Stimulated activated memory B cell treated with anti-CD40 and anti-IgM and Interleukin-4, amounts not matched to agents 10 μg/mL and 1 μg/mL and 100 μg/mL, for 72 hours (primary cell): ENCODE results near the gene ANKDD1A.

Experiments
- ATAC-seq: fragments of 150-1000 bp; cut with Tn5 transposase; 2 replicates; pipeline ENCODE4 v1.10.0; 2021
- H3K27ac Mint-ChIP-seq: one replicate; pipeline ENCODE4 v1.8.0; 2022; ENCODE audit warnings: mild to moderate bottlenecking, mixed read lengths
- H3K27me3 Mint-ChIP-seq: one replicate; pipeline ENCODE4 v1.8.0; 2022; ENCODE audit warnings: mixed read lengths
- H3K36me3 Mint-ChIP-seq: one replicate; pipeline ENCODE4 v1.8.0; 2022; ENCODE audit warnings: mixed read lengths
- H3K4me1 Mint-ChIP-seq: one replicate; pipeline ENCODE4 v1.8.0; 2022; ENCODE audit warnings: mixed read lengths
- H3K4me3 Mint-ChIP-seq: one replicate; pipeline ENCODE4 v1.8.0; 2022; ENCODE audit warnings: mild to moderate bottlenecking, moderate library complexity, mixed read lengths
- H3K9me3 Mint-ChIP-seq: one replicate; pipeline ENCODE4 v1.8.0; 2022; ENCODE audit warnings: mixed read lengths

The ANKDD1A gene

DNA sequence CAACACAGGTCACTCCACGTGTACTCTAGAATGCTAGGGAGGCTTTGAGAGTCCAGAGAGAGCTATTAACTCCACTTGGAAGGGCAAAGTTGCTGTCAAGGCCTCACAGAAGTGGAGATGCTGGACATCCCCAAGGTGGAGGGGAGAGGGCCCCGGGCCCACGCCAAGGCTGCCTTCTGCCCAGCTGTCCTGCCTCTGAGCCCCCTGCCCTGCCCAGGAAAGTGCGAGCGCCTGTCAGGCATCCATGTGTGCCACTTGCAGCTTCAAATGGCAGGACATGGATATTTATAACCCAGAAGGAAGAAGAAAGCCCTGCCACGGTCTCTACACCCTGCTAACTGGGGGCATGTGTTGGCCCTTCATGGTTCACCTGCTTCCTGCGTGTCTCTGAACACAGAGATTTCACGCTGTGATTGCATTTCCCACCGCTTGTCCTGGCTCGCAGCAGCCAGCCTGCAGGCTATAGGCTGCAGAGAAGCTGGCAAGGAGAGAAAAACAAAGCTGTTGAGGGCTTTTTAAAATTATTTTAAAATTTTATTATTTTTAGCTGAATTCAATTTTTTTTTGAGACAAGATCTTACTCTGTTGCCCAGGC lies 17.0 kb downstream of the ANKDD1A start:
- no peak for ATAC-seq
- Mint-ChIP-seq H3K4me1 (no peaks in the 10 kb centered on the region), H3K4me3 (no peak overlapping the region), H3K27me3 (no peaks in the 10 kb centered on the region), H3K9me3 (no peaks in the 10 kb centered on the region), H3K36me3 (peaks cover under 1% of the 10 kb centered on the region), H3K27ac (no peak overlapping the region)

DNA sequence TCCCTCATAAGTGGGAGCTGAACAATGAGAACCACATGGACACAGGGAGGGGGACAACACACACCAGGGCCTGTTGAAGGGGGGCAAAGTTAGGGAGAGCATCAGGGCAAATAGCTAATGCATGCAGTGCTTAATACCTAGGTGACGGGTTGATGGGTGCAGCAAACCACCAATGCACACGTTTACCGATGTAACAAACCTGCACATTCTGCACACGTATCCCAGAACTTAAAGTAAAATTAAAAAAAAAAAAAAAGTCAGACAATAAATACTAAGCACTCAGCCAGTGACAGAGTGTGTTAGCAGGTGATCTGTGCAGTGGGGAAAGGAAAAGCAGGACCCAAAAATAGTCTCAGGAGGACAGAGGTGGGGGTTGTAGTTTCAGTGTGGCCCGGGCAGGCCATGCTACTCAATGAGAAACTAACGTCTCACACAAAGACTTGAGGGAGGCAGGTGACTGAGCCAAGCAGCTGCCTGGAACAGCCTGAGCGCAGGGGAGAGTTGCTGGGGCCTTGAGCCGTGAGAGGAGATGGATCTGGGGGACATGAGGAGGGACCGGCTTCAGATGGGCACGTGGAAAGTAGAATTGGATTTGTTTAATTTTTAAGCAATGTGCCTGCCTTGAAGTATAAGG lies 18.4 kb downstream of the ANKDD1A start:
- no peak for ATAC-seq
- Mint-ChIP-seq H3K36me3 (peaks cover 6% of the 10 kb centered on the region), H3K9me3 (no peaks in the 10 kb centered on the region), H3K27me3 (no peaks in the 10 kb centered on the region), H3K4me1 (no peaks in the 10 kb centered on the region), H3K4me3 (no peak overlapping the region), H3K27ac (no peak overlapping the region)

DNA sequence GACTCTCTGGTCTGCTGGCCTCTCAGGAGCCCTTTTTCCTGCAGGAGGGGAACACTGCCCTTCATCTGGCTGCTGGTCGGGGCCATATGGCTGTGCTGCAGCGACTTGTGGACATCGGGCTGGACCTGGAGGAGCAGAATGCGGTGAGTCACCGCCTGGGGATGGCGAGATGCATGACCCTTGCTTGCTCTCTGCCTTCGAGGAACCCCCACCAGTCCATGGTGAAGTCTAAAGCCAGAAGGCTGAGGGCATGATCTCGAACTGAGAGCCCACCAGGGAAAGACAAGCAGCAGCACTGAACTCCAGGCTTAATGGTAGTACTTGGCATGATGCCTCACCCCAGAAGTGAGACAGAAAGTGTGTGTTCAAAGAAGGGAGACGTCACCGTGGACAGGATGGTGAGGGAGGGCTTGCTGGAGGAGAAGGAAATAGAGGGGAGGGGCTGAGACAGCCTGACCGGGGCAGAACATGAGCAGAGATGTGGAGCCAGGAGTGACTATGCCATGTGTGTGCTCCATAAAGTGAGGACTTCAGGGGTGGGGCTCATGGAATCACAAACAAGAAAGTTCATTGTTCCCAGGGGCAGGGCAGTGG lies 19.2 kb downstream of the ANKDD1A start:
- Mint-ChIP-seq H3K4me3 (no peak overlapping the region), H3K27me3 (no peaks in the 10 kb centered on the region), H3K9me3 (no peaks in the 10 kb centered on the region), H3K36me3 (peaks cover 6% of the 10 kb centered on the region), H3K4me1 (no peaks in the 10 kb centered on the region), H3K27ac (no peak overlapping the region)
- no peak for ATAC-seq

DNA sequence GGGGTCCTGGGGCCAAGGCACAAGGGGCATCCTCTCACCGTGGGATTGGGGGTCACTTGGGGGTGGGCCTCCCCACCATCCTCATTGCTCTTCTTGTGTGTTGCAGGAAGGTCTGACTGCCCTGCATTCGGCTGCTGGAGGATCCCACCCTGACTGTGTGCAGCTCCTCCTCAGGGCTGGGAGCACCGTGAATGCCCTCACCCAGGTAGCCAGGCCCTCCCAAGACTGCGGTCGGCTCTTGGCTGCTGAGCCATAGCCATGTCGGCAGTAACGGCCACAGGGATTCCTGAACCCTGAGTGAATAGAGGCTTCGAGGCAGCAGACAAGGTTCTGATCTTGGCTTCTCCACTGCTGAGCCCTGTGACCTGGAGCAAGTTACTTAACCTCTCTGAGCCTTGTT lies 19.7 kb downstream of the ANKDD1A start:
- H3K4me1 Mint-ChIP-seq = no peaks in the 10 kb centered on the region
- H3K27ac Mint-ChIP-seq = no peak overlapping the region
- H3K4me3 Mint-ChIP-seq = no peak overlapping the region
- no peaks in the 10 kb centered on the region for H3K27me3 Mint-ChIP-seq
- no peaks in the 10 kb centered on the region for H3K9me3 Mint-ChIP-seq
- ATAC-seq = no peak
- H3K36me3 Mint-ChIP-seq = peaks cover 6% of the 10 kb centered on the region

DNA sequence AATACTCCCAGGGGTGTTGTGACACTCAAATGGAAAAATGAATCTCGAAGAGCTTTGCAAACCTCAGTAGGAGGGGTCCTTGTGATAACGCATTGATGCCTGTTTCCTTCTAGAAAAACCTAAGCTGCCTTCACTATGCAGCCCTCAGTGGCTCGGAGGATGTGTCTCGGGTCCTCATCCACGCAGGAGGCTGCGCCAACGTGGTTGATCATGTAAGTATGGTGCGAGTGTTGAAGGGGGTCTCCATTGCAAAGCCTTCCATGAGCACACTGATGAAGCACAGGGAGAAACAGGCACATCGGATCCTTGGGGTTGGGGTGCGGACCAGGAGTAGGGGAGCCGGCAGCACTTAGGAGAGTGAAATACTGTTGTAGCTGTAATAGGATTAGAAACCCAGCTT lies 22.3 kb downstream of the ANKDD1A start:
- Mint-ChIP-seq H3K9me3 (no peaks in the 10 kb centered on the region), H3K36me3 (peaks cover 6% of the 10 kb centered on the region), H3K4me3 (no peak overlapping the region), H3K27me3 (no peaks in the 10 kb centered on the region), H3K27ac (no peak overlapping the region), H3K4me1 (no peaks in the 10 kb centered on the region)
- no peak for ATAC-seq

DNA sequence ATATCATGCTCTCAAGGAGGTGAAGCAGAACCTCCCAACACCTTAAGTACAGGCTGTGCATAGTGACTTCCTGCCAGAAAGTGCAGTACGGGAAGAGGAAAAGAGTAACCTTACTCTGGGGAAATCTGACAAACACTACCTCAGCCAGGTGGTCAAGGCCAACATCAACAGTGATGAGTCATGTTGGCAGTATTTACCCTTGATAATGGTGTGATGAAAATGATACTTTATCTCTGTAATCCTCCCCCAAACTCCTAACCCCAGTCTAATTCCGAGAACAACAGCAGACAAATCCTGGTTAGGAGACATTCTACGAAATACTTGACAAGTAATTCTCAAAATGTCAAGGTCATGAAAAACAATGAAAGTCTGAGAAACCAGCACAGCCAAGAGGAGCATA lies 26.5 kb downstream of the ANKDD1A start:
- no peak overlapping the region for H3K4me3 Mint-ChIP-seq
- no peaks in the 10 kb centered on the region for H3K9me3 Mint-ChIP-seq
- no peaks in the 10 kb centered on the region for H3K4me1 Mint-ChIP-seq
- H3K27ac Mint-ChIP-seq = no peak overlapping the region
- no peaks in the 10 kb centered on the region for H3K27me3 Mint-ChIP-seq
- ATAC-seq = no peak
- H3K36me3 Mint-ChIP-seq = peaks cover 6% of the 10 kb centered on the region

DNA sequence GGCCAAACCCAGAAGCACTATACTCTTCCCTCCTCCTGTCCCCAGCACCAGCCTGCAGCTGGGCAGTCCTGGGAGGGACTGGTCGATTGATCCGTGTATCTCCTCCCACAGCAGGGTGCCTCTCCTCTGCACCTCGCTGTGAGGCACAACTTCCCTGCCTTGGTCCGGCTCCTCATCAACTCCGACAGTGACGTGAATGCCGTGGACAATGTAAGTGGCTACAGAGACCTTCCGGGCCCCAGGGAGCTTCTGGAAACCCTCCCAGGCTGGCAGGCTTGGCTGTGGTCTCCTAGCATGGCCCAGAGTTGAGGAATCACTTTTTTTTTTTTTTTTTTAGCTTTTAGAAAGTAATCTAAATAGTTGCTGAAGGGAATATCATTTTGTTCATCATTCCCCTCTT lies 30.7 kb downstream of the ANKDD1A start:
- H3K27ac Mint-ChIP-seq = no peak overlapping the region
- ATAC-seq = no peak

DNA sequence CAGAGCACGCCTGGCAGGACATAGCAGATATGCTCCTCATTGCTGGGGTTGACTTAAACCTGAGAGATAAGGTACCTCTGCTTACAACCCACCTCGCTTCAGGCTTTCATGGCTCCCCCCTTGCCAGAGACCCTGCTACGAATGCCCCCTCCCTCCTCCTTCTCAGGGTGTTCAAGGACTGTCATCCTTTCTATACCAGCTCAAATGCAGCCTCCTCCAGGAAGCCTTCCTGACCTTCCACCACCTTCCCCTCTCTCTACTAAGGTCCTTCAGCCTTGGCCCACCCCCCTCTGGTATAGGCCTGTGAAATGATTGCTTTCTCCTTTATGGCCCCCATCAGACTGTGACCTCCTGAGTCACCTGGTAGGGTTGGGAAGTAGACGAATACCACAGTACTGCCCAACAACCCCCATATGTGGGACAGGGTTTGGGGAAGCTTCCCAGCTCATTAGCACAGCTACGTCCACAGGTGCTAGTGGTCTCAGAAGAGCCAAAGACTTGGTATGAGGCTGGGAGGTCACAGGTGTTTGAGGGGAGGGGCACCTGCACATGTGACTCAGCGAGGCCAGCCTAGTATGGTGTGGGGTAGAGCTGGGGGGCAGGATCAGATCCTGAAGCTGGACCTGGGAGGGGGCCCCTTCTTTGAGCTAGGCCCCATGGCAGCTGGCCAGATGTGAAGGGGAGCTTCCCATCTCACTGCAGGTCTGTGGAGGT lies 32.0 kb downstream of the ANKDD1A start:
- no peaks in the 10 kb centered on the region for H3K27me3 Mint-ChIP-seq
- H3K36me3 Mint-ChIP-seq = no peaks in the 10 kb centered on the region
- H3K27ac Mint-ChIP-seq = no peak overlapping the region
- H3K4me3 Mint-ChIP-seq = no peak overlapping the region
- no peaks in the 10 kb centered on the region for H3K4me1 Mint-ChIP-seq
- no peak for ATAC-seq
- no peaks in the 10 kb centered on the region for H3K9me3 Mint-ChIP-seq

More for the DNA sequence above, 30.7 kb downstream of the ANKDD1A start:
- no peak overlapping the region for H3K4me3 Mint-ChIP-seq
- H3K27me3 Mint-ChIP-seq = no peaks in the 10 kb centered on the region
- H3K4me1 Mint-ChIP-seq = no peaks in the 10 kb centered on the region
- H3K36me3 Mint-ChIP-seq = no peaks in the 10 kb centered on the region
- no peaks in the 10 kb centered on the region for H3K9me3 Mint-ChIP-seq

DNA sequence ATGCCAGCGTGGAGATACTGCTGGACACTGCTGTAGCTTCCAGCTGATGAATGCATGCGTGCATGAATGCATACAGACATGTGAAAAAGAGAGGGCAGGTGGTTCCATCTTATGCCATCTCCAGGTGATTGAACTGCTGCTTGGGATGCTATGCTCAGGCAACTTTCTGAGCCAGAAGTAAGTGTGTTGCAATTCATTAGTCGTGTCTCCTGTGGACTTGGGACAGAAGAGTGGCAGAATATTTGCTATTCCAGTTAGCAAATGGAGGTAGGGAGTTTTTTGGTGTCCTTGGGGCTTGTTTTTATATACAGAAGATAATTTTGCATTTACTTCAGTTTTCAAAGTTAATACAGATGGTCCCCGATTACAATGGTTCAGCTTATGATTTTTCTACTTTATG lies 33.3 kb downstream of the ANKDD1A start:
- Mint-ChIP-seq H3K4me1 (no peaks in the 10 kb centered on the region), H3K27me3 (no peaks in the 10 kb centered on the region), H3K27ac (no peak overlapping the region), H3K4me3 (no peak overlapping the region), H3K9me3 (no peaks in the 10 kb centered on the region), H3K36me3 (no peaks in the 10 kb centered on the region)
- ATAC-seq = no peak

DNA sequence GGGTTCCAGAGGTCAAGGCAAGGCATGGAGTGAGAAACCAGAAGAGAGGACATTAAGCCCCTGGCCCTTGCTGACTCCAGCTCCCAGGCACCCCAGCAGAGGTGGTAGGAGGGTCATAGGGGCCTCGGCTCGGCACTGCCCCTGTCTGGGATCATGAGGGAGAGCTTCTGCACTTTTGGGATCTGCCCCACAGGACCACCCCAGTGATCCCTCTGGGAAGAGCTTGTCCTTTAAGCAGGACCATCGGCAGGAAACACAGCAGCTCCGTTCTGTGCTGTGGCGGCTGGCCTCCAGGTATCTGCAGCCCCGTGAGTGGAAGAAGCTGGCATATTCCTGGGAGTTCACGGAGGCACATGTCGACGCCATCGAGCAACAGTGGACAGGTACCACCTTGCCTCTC lies 35.5 kb downstream of the ANKDD1A start:
- Mint-ChIP-seq H3K4me3 (no peak overlapping the region), H3K27ac (no peak overlapping the region), H3K36me3 (peaks cover 10% of the 10 kb centered on the region), H3K27me3 (no peaks in the 10 kb centered on the region), H3K4me1 (peaks cover 15% of the 10 kb centered on the region), H3K9me3 (peaks cover 8% of the 10 kb centered on the region)
- peak; percentile 6 for ATAC-seq

DNA sequence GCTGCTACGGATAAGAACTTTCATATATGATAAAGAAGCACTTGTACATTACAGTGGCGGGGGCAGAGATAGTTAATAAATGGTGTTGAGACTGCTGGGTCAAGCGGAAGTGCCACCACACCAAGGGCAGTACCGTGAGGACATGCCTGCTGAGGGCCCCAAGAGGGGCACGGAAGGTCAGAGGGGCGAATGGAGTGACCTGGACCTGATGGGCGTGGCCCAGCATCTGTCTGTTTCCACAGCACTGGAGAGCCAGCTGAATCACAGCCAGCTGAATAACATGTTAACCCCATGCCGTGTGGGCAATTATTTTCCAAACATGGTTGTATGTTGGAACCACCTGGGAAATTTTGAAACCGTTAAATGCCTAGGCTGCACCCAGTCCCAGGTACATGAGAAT lies 37.2 kb downstream of the ANKDD1A start:
- Mint-ChIP-seq H3K4me1 (peaks cover 32% of the 10 kb centered on the region), H3K36me3 (peaks cover 22% of the 10 kb centered on the region), H3K9me3 (peaks cover 25% of the 10 kb centered on the region), H3K27me3 (no peaks in the 10 kb centered on the region), H3K27ac (no peak overlapping the region), H3K4me3 (no peak overlapping the region)
- ATAC-seq = peak; percentile 41

DNA sequence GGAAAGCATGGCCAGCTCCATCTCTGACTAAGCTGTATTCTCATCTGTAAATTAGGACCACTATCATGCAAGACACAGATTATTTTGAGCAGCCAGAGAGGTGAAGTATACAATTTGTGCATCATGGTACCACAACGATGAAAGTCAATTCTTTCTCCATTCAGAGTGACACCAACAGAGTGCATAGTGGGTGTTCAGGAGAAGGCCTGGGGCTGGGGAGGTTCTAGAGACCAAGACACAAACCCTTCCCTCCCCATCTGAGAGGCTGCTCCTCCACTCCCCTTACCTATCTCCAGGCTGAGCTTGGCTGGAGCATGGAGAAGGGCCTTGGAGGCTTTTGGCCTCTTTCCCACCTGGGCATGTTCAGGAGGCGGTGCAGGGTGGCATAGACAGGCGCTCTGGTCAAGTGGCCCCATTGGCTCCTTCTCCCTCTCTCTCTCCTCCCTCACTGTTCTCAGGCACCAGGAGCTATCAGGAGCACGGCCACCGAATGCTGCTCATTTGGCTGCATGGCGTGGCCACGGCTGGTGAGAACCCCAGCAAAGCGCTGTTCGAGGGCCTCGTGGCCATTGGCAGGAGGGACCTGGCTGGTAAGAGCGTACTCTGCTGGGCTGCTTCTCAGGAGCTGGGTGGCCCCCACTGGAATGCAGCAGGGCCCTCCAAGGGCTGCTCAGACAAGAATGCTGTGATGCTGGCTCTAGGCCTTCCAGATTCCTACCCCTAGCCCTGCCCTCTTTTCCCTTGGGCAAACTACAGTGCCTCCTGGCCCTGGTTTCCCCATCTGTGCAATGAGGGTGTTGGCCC lies 37.9 kb downstream of the ANKDD1A start:
- H3K27me3 Mint-ChIP-seq = no peaks in the 10 kb centered on the region
- peaks cover 32% of the 10 kb centered on the region for H3K9me3 Mint-ChIP-seq

DNA sequence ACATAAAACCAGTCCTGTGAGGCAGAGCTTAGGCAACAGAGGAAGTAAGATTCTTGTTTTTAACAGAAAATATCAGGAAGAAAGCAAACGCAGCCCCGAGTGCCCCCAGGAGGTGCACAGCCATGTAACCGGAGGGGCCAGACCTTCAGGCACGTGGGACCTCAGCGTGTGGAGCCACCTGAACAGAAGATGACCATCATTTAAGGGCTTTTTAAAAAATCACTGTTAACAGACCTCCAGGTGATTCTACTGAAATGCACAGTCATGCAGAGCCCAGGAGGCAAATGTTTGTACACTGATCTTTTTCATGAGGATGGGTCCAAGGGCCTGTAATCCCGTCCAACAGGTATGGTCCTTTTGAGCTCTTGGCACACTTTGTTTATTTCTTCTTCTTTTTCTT lies 39.2 kb downstream of the ANKDD1A start:
- H3K36me3 Mint-ChIP-seq = peaks cover 38% of the 10 kb centered on the region
- H3K4me3 Mint-ChIP-seq = no peak overlapping the region
- peak overlapping the region; percentile 87 for H3K27ac Mint-ChIP-seq
- H3K4me1 Mint-ChIP-seq = peaks cover 46% of the 10 kb centered on the region
- H3K9me3 Mint-ChIP-seq = peaks cover 36% of the 10 kb centered on the region
- no peaks in the 10 kb centered on the region for H3K27me3 Mint-ChIP-seq
- ATAC-seq = peak; percentile 64

More for the DNA sequence above, 37.9 kb downstream of the ANKDD1A start:
- ATAC-seq = peak; percentile 41
- Mint-ChIP-seq H3K4me1 (peaks cover 39% of the 10 kb centered on the region), H3K27ac (peak overlapping the region; percentile 36), H3K4me3 (no peak overlapping the region), H3K36me3 (peaks cover 29% of the 10 kb centered on the region)

DNA sequence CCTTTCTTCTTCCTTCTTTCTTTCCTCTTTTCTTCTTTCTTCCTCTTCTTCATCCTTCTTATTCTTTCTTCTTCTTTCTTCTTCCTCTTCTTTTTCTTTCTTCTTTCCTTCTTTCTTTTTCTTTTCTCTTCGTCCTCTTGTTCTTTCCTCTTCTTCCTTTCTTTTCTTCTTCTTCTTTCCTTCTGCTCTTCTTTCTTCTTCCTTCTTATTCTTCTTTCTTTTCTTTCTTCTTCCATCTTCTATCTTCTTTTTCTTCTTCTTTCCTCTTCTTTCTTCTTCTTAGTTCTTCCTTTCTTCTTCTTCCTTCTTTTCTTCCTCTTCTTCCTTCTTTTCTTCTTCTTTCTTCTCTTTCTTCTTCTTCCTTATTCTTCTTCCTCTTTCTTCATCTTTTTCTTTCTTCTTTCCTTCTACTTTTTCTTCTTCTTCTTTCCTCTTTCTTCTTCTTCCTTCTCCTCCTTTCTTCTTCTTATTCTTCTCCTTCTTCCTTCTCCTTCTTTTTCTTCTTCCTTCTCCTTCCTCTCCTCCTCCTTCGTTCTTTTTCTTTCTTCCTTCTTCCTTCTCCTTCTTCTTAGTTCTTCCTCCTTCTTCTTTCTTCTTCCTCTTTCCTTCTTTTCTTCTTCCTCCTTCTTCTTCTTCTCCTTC lies 40.2 kb downstream of the ANKDD1A start:
- ATAC-seq = no peak
- Mint-ChIP-seq H3K4me3 (no peak overlapping the region), H3K27me3 (no peaks in the 10 kb centered on the region), H3K27ac (peak overlapping the region; percentile 87), H3K36me3 (peaks cover 38% of the 10 kb centered on the region), H3K4me1 (peaks cover 46% of the 10 kb centered on the region), H3K9me3 (peaks cover 36% of the 10 kb centered on the region)

DNA sequence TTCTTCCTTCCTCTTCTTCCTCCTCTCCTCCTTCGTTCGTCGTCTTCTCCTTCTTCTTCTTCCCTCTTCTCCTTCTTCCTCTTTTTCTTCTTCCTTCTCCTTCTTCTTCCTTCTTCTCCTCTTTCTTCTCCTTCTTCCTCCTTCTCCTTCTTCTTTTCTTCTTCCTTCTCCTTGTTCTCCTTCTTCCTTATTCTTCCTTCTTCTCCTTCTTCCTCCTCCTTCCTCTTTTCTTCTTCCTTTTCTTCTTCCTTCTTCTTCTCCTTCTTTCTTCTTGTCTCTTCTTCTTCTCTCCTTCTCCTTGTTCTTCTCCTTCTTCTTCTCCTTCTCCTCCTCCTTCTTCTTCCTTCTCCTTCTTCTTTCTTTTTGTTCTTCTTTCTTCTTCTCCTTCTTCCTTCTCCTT lies 42.7 kb downstream of the ANKDD1A start:
- peaks cover 46% of the 10 kb centered on the region for H3K4me1 Mint-ChIP-seq

More for the DNA sequence above, 42.7 kb downstream of the ANKDD1A start:
- H3K9me3 Mint-ChIP-seq = peaks cover 36% of the 10 kb centered on the region
- no peak for ATAC-seq
- peaks cover 56% of the 10 kb centered on the region for H3K36me3 Mint-ChIP-seq
- H3K27me3 Mint-ChIP-seq = no peaks in the 10 kb centered on the region
- H3K27ac Mint-ChIP-seq = peak overlapping the region; percentile 87
- H3K4me3 Mint-ChIP-seq = no peak overlapping the region
